RPMI7951 (cell line): ENCODE data around the gene ELMOD2. TPM values are rescaled to one million over a fixed set of nuclear protein-coding genes. Genes with fewer than 3 reads are reported as not detected.
"Not testable (repeated sequence)": the region's sequence is repeated elsewhere in the genome, so short reads cannot be mapped to it uniquely, and the experiment has no call there.

Experiments used
- DNase-seq: peaks from one replicate; pipeline ENCODE4 v3.0.0-alpha.2; 2012; ENCODE audit warnings: low read depth
- total RNA-seq: library from RNA; depleted of rRNA; stranded (reverse); fragments of >200 nt; shearing (Covaris generic); gene quantifications from 2 replicates; pipeline ENCODE4 v1.2.3, GENCODE V29; 2014; rRNA removed

Gene ELMOD2, protein sequence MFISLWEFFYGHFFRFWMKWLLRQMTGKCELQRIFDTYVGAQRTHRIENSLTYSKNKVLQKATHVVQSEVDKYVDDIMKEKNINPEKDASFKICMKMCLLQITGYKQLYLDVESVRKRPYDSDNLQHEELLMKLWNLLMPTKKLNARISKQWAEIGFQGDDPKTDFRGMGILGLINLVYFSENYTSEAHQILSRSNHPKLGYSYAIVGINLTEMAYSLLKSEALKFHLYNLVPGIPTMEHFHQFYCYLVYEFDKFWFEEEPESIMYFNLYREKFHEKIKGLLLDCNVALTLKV
- total RNA-seq = 26.1 and 26.4 TPM in 2 replicates

- peak; percentile 95 for DNase-seq
Observed at GRCh38 chr4:140523857-140524742, at the start of gene ELMOD2. Gene ELMOD2, plus strand, starts transcription at chr4:140524168. Its CDS starts 1,261 bp downstream, at chr4:140525429.

GRCh38 chr4:140483445-140483844 is 40.5 kb upstream of the ELMOD2 start:
- DNase-seq = no peak

- DNase-seq = no peak
Observed at GRCh38 chr4:140485939-140486338, 38.0 kb upstream of the ELMOD2 start.

DNA sequence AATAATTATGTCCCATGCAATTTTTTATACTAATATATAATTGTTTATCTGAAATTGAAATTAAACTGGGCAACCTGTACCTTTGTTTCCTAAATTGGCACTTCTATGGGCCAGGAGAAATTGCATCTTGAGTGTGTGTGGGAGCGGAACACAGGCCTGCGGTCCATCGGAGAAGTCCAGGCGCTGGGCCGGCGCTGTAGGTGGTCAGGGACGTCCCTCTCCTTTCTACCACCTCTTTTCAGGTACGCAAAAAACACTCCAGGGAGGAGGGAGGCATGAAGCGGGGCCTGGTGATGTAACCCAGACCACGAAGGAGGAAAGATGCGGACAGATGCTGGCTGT is 26.6 kb upstream of the ELMOD2 start:
- no peak for DNase-seq

DNA sequence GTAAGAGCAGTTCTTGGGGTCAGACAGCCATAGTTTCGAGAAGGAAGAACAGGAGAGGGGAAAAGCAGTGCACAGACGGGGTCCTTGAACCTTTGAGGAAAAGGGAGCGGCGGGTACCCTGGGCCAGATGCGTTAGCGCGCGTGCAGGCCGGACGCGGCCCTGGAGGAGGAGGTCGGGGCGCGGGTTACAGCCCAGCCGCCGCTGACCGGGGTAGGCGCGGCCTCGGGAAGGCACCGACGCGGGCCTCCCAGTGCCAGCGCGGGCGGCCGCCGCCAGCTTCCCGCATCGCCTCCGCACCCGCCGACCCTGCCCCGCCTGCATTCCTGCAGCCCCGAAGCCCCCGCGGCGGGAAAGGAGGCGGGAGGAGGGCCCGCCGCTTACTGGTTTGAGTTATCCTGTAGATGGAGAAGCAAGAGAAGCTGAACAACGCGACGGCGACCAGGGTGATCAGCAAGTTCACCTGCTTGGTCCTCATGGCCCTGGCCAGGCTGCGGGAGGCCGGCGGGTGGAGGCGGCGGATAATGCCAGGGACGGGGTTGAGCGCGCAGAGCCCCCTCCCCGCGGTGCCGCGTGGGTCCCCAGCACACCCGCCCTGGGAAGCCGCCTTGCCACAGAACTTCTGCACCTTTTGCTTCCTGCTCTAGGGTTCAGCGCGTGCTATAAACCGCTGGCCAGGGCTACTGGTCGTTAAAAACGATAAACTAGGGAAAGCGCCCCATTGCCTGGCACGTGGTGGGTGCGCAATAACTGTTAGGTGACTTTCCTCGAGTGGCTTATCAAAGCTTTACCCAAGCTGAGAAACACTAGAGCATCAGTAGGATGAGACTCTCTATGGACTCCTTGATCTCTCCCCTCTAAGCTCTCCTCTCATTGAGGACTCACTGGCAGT is 26.0 kb upstream of the ELMOD2 start, which contains the start of gene MGAT4D:
Gene MGAT4D (minus strand): TSS at position 547 of the 890 bp plus-strand sequence. CDS start 71 bp downstream, at position 476.
- DNase-seq = no peak

- no peak for DNase-seq
Observed at GRCh38 chr4:140499391-140499790, 24.6 kb upstream of the ELMOD2 start.

DNA sequence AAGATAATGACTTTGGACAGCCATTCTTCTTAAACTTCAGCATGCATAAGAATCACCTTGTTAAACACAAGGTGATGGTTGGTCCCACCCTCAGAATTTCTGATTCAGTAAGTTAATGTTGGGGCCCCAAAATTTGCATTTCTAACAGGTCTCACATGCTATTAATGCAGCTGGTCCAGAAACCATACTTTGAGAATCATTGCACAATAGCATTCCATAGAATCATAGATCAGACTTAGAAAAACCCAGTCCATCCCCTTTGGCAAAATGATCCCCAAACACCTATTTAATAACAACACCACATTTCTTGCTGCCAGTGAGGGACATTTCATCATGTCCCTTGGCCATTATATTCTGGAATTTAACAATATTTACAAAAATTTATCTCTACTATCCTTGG is 19.7 kb upstream of the ELMOD2 start:
- DNase-seq = no peak

DNA sequence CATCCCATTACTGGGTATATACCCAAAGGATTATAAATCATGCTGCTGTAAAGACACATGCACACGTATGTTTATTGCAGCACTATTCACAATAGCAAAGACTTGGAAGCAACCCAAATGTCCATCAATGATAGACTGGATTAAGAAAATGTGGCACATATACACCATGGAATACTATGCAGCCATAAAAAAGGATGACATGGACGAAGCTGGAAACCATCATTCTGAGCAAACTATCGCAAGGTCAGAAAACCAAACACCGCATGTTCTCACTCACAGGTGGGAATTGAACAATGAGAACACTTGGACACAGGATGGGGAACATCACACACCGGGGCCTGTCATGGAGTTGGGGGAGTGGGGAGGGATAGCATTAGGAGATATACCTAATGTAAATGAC is 10.2 kb upstream of the ELMOD2 start:
- DNase-seq = not testable (repeated sequence)

DNA sequence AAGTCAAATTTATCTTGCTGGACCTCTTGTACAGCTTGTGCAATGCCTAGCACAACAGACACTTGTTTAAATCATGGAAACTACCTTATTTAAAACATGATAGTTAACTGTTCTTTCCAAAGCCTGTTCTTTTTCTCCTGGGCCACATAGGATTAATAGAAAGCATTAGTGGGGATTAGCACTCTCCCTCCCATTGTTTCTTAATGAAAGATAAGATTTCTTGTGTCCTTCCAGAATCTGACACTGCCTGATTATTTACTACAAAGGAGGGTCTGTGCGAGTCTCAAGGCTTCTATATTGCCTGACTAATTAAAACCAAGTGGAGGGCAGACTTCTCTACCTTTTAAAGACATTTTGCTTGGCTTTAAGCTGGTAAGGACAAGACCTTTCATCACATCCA is 8.5 kb upstream of the ELMOD2 start:
- DNase-seq = no peak

- DNase-seq = no peak
Observed at GRCh38 chr4:140523370-140523856, 555 bp upstream of the ELMOD2 start.

DNA sequence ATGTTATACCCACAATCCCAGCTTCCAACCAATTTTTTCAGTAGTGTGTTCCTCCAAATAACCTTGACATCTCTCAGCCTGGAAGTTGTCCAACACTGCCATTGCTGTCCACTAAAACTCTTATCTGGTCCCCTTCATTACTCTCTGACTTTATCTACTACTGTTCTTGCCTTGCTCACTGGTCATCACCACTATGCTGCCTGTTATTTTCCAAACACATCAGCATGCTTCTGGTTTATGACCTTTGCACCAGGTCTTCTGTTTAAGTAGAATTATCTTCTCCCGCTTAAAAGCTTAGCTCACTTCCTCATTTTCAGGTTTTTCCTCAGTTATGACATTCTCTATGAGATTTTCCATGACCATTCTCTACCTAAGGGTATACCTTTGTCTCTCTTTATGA is 5.5 kb downstream of the ELMOD2 start:
- DNase-seq = no peak

DNA sequence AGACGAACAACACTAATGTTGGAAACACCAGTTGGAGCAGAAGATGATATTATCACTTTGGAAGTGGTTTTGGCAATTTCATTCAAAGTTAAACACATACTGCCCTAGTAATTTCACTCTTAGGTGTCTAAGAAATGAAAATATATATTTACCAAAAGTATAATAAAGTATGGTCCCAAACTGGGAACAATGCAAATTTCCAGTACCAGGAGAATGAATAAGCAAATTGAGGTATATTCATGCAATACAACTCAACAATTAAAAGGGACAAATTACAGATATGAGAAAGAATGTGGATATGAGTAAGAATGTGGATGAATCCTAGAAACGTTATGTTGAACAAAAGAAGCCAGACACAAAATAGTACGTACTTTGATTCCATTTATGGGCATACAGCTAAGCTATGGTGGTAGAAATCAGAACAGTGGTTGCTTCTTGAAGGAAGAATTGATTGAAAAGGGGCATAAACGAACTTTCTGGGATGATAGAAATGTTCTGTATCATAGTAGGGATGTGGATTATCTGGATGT is 10.0 kb downstream of the ELMOD2 start:
- DNase-seq = no peak

- DNase-seq = no peak
Observed at GRCh38 chr4:140556372-140557085, 32.6 kb downstream of the ELMOD2 start.

- no peak for DNase-seq
Observed at GRCh38 chr4:140557831-140558435, 34.0 kb downstream of the ELMOD2 start.

DNA sequence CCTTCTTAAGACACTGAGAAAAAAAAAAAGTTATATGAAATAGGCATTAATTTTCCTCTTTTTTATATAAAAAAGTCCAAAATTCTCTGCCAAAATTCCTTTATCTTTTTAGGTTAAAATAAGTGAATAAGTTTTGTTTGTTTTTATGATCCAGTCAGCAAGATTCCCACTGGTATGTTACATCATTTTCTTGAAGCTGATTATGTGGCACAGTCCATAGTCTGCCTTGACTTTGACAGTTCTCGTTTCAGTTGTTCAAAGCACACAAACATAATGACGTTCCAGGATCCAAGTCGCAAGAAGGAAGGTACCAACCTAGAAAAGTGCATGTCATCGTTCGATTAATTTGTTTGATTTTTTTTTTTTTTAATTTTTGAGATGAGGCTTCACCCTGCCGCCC is 35.7 kb downstream of the ELMOD2 start:
- no peak for DNase-seq

- DNase-seq = no peak
Observed at GRCh38 chr4:140568507-140569306, 44.7 kb downstream of the ELMOD2 start, which contains the start of gene UCP1. Gene UCP1, minus strand, starts transcription at chr4:140568961. Its CDS starts 232 bp downstream, at chr4:140568729.

DNA sequence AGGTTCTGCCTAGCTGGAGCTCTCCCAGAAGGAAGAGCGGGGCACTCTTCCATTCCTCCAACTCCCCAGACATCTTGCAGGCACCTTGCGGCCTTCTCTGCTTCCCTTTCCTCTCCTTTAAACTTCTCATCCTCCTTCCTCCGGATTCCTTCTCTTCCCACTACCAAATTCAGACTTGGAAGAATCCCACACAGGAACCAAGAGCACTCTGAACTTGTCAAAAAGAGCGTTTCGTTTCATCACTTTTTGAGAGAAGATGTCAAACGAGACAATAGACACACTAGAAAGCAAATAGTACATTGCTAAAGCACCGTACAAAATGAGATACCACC is 45.3 kb downstream of the ELMOD2 start:
- no peak for DNase-seq

- no peak for DNase-seq
Observed at GRCh38 chr4:140571620-140572019, 47.7 kb downstream of the ELMOD2 start.

DNA sequence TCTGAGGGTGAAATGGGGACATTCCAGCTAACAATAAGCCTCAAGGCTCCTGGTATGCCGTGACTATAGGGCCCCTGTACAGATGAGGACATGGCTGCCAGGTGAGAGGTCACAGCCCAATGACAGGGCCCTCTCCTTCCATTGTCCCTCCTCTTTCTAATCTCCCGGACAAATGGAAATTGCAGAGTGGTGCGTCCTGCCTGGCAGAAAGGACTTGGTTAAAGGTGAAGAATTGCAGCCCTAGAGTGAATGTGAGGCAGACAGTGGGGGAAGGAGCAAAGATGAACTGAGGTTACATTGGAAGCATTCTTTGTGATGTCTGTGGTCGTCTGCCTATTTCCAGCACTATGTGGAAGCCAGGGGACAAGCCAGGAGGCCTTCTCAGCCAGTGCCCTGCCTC is 51.5 kb downstream of the ELMOD2 start:
- DNase-seq = no peak

DNA sequence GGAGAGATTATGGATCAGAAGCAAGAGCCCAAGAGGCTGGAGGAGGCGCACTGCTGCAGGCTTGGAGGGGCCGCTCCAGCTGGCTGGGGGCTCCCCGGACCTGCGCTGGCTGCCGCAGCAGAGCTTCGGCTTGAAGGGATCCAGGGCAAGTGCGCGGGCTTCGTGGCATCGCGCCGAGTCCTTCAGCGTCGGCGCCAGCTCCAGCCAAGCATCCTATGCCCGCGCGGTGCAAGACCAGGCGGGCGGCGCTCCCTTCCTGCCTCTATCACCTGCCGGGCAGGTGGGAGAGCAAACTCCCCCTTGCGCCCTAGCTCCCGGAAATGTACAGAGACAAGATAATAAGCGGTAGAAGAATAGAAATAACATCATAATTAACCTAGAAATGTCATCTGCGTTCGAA is 55.3 kb downstream of the ELMOD2 start:
- no peak for DNase-seq
